H7 (cell line): ENCODE measurements around the gene AMFR. TPM values are rescaled to one million over a fixed set of nuclear protein-coding genes. Genes with fewer than 3 reads are reported as not detected.
A peak's percentile ranks its signal among the peaks of the same experiment; 100 is the strongest.
"Not testable (repeated sequence)": the region's sequence is repeated elsewhere in the genome, so short reads cannot be mapped to it uniquely, and the experiment has no call there.

ENCODE experiments used
- DNase-seq: peaks from one replicate; pipeline ENCODE4 v3.0.0; 2012
- H3K27me3 ChIP-seq: 2 replicates; pipeline ENCODE4 v1.6.0; 2011; ENCODE audit warnings: mild to moderate bottlenecking, low read length; ENCODE audit not compliant: control insufficient read depth, insufficient read depth
- H3K36me3 ChIP-seq: replicated peaks from 2 replicates; pipeline ENCODE4 v1.5.1; 2011; ENCODE audit warnings: low read length; ENCODE audit not compliant: control insufficient read depth, insufficient read depth
- H3K4me3 ChIP-seq: 2 replicates; pipeline ENCODE4 v1.5.1; 2011; ENCODE audit warnings: low read depth, mild to moderate bottlenecking, control low read depth, low read length, moderate library complexity; ENCODE audit not compliant: insufficient read depth
- total RNA-seq: library from RNA; depleted of rRNA; stranded (reverse); fragments of >200 nt; shearing (Covaris generic); gene quantifications from 2 replicates; pipeline ENCODE4 v1.2.3, GENCODE V29; 2014

The AMFR gene
- total RNA-seq, 1 experiment from 2014 or later, result 91.1 TPM

GRCh38 chr16:56419740-56420548, 5.4 kb downstream of the AMFR start:
- no peak overlapping the region for H3K4me3 ChIP-seq
- H3K36me3 ChIP-seq, result no peaks in the 10 kb centered on the region
- DNase-seq, result no peak
- peaks cover 1% of the 10 kb centered on the region; the same call in 1 of the 2 replicates for H3K27me3 ChIP-seq

GRCh38 chr16:56417138-56417537, 8.2 kb downstream of the AMFR start:
- no peaks in the 10 kb centered on the region for H3K27me3 ChIP-seq
- H3K4me3 ChIP-seq, result no peak overlapping the region
- H3K36me3 ChIP-seq, result no peaks in the 10 kb centered on the region
- DNase-seq, result no peak

GRCh38 chr16:56415875-56416274, 9.5 kb downstream of the AMFR start:
- no peak overlapping the region for H3K4me3 ChIP-seq

DNA sequence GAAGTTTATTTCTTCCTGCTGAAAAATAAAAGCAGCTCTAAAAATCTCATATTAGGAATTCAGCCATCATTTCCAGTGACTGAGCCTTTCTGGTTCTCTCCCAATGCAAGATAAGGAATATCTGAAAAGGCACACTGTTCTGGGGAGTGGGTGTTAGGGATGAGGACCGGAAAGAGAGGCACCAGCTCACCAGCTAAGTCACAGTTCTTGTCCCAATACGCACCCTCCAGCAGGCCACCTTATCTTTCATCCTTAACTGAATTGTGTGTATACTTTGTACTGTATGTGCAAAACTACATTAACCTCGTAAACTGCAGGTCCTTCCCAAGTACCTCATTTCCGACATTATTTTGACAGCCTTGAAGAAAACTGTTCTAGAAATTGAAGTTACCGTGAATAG, 11.0 kb downstream of the AMFR start:
- H3K36me3 ChIP-seq, result no peaks in the 10 kb centered on the region; the same call in none of the 2 replicates
- H3K27me3 ChIP-seq, result no peaks in the 10 kb centered on the region
- no peak for DNase-seq
- H3K4me3 ChIP-seq, result no peak overlapping the region

More at GRCh38 chr16:56415875-56416274, 9.5 kb downstream of the AMFR start:
- no peaks in the 10 kb centered on the region; the same call in none of the 2 replicates for H3K36me3 ChIP-seq
- no peak for DNase-seq
- H3K27me3 ChIP-seq, result no peaks in the 10 kb centered on the region

DNA sequence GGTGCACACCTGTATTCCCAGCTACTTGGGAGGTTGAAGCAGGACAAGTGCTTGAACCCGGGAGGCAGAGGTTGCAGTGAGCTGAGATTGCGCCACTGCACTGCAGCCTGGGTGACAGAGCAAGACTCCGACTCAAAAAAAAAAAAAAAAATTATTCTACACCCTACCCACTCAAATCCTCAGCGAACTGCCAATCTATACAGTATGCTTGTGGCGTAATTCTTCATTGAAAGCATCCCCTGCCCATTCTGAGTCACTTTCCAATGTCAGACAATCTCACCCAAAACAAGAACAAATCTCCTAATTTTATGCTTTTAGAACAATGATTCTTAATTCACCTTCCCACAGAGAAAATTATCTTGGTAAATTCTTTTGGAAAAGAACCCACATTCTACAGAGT, 12.0 kb downstream of the AMFR start:
- Histone ChIP-seq H3K4me3 (no peak overlapping the region), H3K36me3 (no peaks in the 10 kb centered on the region; the same call in none of the 2 replicates), H3K27me3 (no peaks in the 10 kb centered on the region)
- DNase-seq, result no peak

DNA sequence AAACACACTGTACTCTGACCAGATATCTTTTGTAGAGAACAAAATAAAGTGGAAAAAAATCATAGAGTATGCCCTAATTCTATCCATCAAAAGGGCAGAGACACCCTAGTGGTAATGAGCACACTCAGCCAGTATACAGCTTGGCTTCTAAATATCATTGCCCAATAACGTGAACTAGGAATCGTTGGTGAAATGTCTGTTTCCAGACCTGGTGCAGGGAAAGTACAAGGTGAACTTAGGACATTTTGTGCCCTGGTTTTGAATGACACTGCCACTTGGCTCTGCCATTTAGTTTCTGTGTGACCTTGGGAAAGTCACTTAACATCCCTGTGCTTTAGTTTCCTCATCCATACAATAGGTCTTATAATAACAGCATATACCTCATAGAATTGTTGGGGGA, 13.7 kb downstream of the AMFR start:
- Histone ChIP-seq H3K4me3 (no peak overlapping the region), H3K27me3 (no peaks in the 10 kb centered on the region), H3K36me3 (no peaks in the 10 kb centered on the region; the same call in none of the 2 replicates)
- DNase-seq, result no peak

DNA sequence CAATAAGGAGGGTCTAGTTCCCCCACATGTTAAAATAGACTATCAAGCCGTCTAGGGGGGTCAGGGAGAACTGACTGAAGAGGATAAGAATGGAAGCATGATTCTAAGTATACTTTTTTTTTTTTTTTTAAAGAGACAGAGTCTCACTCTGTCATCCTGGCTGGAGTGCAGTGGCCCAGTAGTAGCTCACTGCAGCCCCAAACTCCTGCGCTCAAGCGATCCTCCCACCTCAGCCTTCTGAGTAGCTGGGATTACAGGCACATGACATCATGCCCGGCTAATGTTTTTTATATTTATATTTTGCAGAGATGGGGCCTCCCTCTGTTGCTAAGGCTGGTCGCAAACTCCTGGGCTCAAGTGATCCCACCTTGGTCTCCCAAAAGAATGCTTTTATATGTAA, 14.2 kb downstream of the AMFR start:
- Histone ChIP-seq H3K4me3 (no peak overlapping the region), H3K36me3 (no peaks in the 10 kb centered on the region; the same call in none of the 2 replicates), H3K27me3 (no peaks in the 10 kb centered on the region)
- no peak for DNase-seq

DNA sequence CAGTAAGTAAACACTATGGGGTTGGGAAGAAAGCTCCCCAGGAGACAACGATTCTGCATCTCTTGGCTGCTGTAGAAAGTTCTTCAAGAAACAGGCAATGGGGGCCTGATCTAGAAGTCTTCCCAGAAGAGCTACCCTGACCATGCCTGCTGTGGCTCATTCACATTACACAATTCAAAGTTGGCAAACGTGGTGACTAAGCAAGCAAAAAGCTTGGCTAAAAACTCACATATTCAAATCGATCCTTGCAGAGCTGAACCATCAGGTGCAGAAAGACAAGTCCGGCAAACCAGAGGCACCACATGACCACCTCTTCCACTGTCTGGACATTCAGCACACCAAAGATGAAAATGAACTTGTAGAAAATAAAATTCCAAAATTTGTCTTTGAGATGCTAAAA, 16.1 kb downstream of the AMFR start:
- Histone ChIP-seq H3K27me3 (no peaks in the 10 kb centered on the region), H3K4me3 (no peak overlapping the region), H3K36me3 (peaks cover 2% of the 10 kb centered on the region)
- DNase-seq, result no peak

DNA sequence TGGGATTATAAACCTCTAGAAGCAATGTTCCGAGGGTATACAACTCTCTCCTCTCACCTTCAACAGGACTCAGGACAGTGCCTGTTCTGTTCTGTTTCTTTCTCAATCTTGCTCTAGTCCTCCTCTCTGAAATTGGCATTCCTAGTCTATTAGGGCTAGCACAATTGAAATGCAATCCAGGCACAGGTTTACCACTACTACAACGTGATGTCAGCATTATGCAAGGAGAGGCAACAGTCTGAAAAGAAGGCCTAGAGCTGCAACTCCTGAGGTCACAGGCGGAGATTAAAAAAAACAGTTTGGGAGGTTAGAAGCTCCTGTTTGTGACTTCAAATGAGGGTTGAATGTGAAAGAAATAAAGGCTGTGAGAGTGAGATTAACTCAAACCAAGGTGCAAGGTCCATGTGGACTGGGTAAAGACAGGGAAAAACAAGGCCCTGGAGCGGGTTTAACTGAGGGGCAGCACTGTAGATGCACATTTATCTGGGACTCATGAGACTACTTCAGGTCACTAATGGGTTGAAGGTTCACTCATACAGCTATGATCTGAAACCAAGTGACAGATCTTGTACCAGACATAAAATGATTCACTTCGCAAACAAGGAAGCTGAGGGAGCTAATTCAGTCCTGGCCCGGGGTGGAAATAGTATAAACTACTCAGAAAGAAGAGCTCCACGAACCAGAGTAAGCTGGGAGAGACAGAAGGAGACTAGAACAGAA, 16.8 kb downstream of the AMFR start:
- peaks cover 2% of the 10 kb centered on the region for H3K36me3 ChIP-seq
- no peak for DNase-seq
- H3K27me3 ChIP-seq, result no peaks in the 10 kb centered on the region
- no peak overlapping the region for H3K4me3 ChIP-seq

GRCh38 chr16:56405977-56406672, 19.2 kb downstream of the AMFR start:
- no peak overlapping the region for H3K4me3 ChIP-seq
- H3K36me3 ChIP-seq, result peaks cover 9% of the 10 kb centered on the region
- no peak for DNase-seq
- no peaks in the 10 kb centered on the region for H3K27me3 ChIP-seq

DNA sequence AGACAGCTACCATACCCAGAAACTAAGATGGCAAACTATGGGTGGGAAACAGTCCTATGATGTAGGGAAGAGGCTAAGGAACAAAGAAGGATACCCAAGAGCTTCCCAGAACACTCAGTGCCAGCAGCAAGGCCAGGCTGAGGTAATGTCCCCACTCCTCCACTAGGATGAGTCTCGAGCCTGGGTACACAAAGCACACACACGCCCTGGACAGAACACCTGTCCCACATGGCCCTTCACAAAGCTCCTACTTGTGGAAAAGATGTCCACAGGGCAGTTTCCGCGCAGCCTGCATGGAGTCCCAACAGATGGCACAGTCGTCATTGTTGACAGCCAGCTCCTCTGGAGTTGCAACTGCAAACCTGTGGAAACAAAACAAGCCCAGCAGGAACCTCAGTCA, 23.9 kb downstream of the AMFR start:
- peaks cover 9% of the 10 kb centered on the region for H3K36me3 ChIP-seq
- peak; percentile 56 for DNase-seq
- H3K4me3 ChIP-seq, result no peak overlapping the region
- no peaks in the 10 kb centered on the region for H3K27me3 ChIP-seq

DNA sequence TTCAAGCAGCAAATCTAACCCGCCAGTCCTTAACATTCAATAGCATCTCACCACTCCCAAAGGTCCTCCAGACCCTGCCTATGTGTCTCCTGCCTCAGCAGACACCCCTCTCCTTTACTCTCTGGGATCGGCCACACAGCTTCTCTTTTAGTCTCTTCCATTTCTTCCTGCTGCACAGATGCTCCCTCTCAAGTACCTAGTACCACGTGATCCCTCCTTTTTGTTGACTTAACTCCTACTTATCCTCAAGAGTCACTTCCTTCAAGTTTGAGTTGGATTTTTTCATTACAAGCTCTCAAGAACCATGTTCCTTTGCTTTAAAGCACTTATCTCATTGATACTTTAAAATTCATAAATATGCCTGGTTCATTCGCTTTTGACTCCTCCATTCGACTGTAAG, 24.9 kb downstream of the AMFR start:
- Histone ChIP-seq H3K36me3 (peaks cover 9% of the 10 kb centered on the region), H3K4me3 (no peak overlapping the region), H3K27me3 (no peaks in the 10 kb centered on the region)
- no peak for DNase-seq

- peaks cover 7% of the 10 kb centered on the region for H3K36me3 ChIP-seq
- no peaks in the 10 kb centered on the region for H3K27me3 ChIP-seq
- DNase-seq, result no peak
- H3K4me3 ChIP-seq, result no peak overlapping the region
Observed at GRCh38 chr16:56399486-56399885, 25.9 kb downstream of the AMFR start.

DNA sequence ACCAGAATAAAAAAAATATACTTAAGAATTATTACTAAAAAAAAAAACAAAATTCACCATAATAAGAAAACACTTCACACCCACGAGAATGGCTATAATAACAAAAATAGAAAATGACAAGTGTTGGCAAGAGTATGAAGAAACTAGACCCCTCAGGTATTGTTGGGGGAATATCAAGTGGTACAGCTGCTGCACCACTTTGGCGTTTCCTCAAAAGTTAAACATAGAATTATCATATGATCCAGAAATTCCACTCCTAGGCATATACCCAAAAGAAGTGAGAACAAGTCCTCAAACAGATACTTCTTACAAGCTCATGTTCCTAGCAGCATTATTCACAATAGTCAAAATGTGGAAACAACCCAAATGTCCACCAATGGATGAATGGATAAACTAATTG, 26.3 kb downstream of the AMFR start:
- peaks cover 7% of the 10 kb centered on the region for H3K36me3 ChIP-seq
- DNase-seq, result no peak
- H3K4me3 ChIP-seq, result no peak overlapping the region
- H3K27me3 ChIP-seq, result no peaks in the 10 kb centered on the region

DNA sequence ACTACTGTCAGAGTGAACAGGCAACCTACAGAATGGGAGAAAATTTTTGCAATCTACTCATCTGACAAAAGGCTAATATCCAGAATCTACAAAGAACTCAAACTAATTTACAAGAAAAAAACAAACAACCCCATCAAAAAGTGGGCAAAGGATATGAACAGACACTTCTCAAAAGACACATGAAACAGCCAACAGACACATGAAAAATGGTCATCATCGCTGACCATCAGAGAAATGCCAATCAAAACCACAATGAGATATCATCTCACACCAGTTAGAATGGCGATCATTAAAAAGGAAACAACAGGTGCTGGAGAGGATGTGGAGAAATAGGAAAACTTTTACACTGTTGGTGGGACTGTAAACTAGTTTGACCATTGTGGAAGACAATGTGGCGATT, 28.6 kb downstream of the AMFR start:
- not testable (repeated sequence) for H3K4me3 ChIP-seq, DNase-seq, H3K36me3 ChIP-seq

More for the DNA sequence above, 28.6 kb downstream of the AMFR start:
- H3K27me3 ChIP-seq, result not testable (repeated sequence)
